ENCODE data around the gene TEX38. TPM values are rescaled to one million over a fixed set of nuclear protein-coding genes. Genes with fewer than 3 reads are reported as not detected.
A peak's percentile ranks its signal among the peaks of the same experiment; 100 is the strongest.

Gene TEX38
- total RNA-seq, 1 experiment from 2014 or later: 0.47 TPM

GRCh38 chr1:46718727-46719622 lies 47.3 kb downstream of the TEX38 start, which contains the start of gene EFCAB14 (continued):
- no peak for TF ChIP-seq CTCF (IDR thresholded peaks at IDR 0.05 in 2 of 3, conservative IDR thresholded peaks at IDR 0.05 in 1 of 3; ENCODE audit: borderline replicate concordance in 1 of 3, insufficient read depth in 1 of 3, low read depth in 2 of 3, low read length in 2 of 3)
- no peak; the same call in 1 of the 2 replicates for TF ChIP-seq JUND (IDR thresholded peaks at IDR 0.05)

GRCh38 chr1:46719689-46720088 lies 48.0 kb downstream of the TEX38 start:
- H3K4me1 ChIP-seq (ENCODE audit: control insufficient read depth in 1 of 2, insufficient read depth in 2 of 2, low read length in 2 of 2): peaks cover 17 to 23% of the 10 kb centered on the region in 2 experiments
- RAD21 ChIA-PET (ENCODE audit: low non-redundant PET in 1 of 2, low total read pairs in 2 of 2, uncharacterized antibody in 2 of 2, unreplicated experiment in 2 of 2): no interaction called here
- no peaks in the 10 kb centered on the region for H4K20me1 ChIP-seq (ENCODE audit: insufficient read depth)
- H3K9me3 ChIP-seq (ENCODE audit: control insufficient read depth in 1 of 2, insufficient read depth in 1 of 2, low read depth in 1 of 2, low read length in 2 of 2): no peaks in the 10 kb centered on the region
- TF ChIP-seq YY1 (IDR thresholded peaks at IDR 0.05; ENCODE audit: extremely low read depth, insufficient replicate concordance, low read depth, low read length): no peak
- no peak for TF ChIP-seq ZBTB33 (IDR thresholded peaks at IDR 0.05; ENCODE audit: extremely low read depth, insufficient replicate concordance, low read length)
- no peak for TF ChIP-seq CTCF (IDR thresholded peaks at IDR 0.05 in 2 of 3, conservative IDR thresholded peaks at IDR 0.05 in 1 of 3; ENCODE audit: borderline replicate concordance in 1 of 3, insufficient read depth in 1 of 3, low read depth in 2 of 3, low read length in 2 of 3)
- TF ChIP-seq ATF3 (IDR thresholded peaks at IDR 0.05): no peak
- TF ChIP-seq RAD21 (IDR thresholded peaks at IDR 0.05; ENCODE audit: low read depth): no peak
- no peak for TF ChIP-seq EZH2phosphoT487 (IDR thresholded peaks at IDR 0.05; ENCODE audit: borderline replicate concordance)
- no peak for TF ChIP-seq FOSL1 (IDR thresholded peaks at IDR 0.05; ENCODE audit: low read depth)
- TF ChIP-seq ZFX (IDR thresholded peaks at IDR 0.05): no peak
- no peak for TF ChIP-seq SRF (IDR thresholded peaks at IDR 0.05; ENCODE audit: low read depth)
- TF ChIP-seq EZH2 (IDR thresholded peaks at IDR 0.05): no peak
- TF ChIP-seq CEBPB (IDR thresholded peaks at IDR 0.05; ENCODE audit: low read depth): no peak
- no peak for TF ChIP-seq POLR2AphosphoS5 (IDR thresholded peaks at IDR 0.05; ENCODE audit: low read depth, low read length)
- TF ChIP-seq JUND (IDR thresholded peaks at IDR 0.05): no peak
- TF ChIP-seq EGR1 (IDR thresholded peaks at IDR 0.05; ENCODE audit: low read depth): no peak
- H3K4me3 ChIP-seq (replicated peaks in 1 of 2; ENCODE audit: low read depth in 1 of 2, low read length in 2 of 2): peak overlapping the region; percentile 36 to 90
- H3K79me2 ChIP-seq (ENCODE audit: insufficient read depth, low read length): peaks cover 34% of the 10 kb centered on the region
- H3K4me2 ChIP-seq (ENCODE audit: low read length): peak overlapping the region; percentile 90
- H2AFZ ChIP-seq (ENCODE audit: low read depth, low read length, poor library complexity, severe bottlenecking): peak overlapping the region; percentile 33
- POLR2A ChIA-PET: interaction anchor here (1.0 to 1.2 kb wide), 2 partner anchors 103 to 459 kb away, joined by 3 to 4 read pairs; partner anchors contain the start of gene MOB3C
- H3K27ac ChIP-seq (ENCODE audit: low read depth, low read length): peak overlapping the region; percentile 17; the same call in 1 of the 2 replicates
- intact Hi-C loops (cut with micrococcal nuclease): no loop called here
- peaks cover 0 to 6% of the 10 kb centered on the region in 2 experiments; a peak in 2 of 4 replicates for H3K36me3 ChIP-seq (ENCODE audit: control insufficient read depth in 1 of 2, insufficient read depth in 2 of 2, low read length in 2 of 2)
- H3K9ac ChIP-seq (ENCODE audit: low read length): peak overlapping the region; percentile 84
- ATAC-seq (no peak), DNase-seq (ENCODE audit: low read depth, low spot score) (no peak)
- no TSS peak for BruUV-seq (replicated peaks)
- no peaks in the 10 kb centered on the region for H3K9me2 ChIP-seq (ENCODE audit: insufficient read depth)
- CTCF ChIA-PET: interaction anchor here (0.7 to 1.2 kb wide), 2 partner anchors 28 to 459 kb away, joined by 3 to 4 read pairs; no protein-coding TSS in a partner anchor
- no peaks in the 10 kb centered on the region for H3K27me3 ChIP-seq (ENCODE audit: insufficient read depth, low read length)
